ENCODE measurements around the gene ZNF467.
A peak's percentile ranks its signal among the peaks of the same experiment; 100 is the strongest.

ZNF467 gene, protein sequence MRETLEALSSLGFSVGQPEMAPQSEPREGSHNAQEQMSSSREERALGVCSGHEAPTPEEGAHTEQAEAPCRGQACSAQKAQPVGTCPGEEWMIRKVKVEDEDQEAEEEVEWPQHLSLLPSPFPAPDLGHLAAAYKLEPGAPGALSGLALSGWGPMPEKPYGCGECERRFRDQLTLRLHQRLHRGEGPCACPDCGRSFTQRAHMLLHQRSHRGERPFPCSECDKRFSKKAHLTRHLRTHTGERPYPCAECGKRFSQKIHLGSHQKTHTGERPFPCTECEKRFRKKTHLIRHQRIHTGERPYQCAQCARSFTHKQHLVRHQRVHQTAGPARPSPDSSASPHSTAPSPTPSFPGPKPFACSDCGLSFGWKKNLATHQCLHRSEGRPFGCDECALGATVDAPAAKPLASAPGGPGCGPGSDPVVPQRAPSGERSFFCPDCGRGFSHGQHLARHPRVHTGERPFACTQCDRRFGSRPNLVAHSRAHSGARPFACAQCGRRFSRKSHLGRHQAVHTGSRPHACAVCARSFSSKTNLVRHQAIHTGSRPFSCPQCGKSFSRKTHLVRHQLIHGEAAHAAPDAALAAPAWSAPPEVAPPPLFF

GRCh38 chr7:149773446-149774236, at the start of gene ZNF467:
TSS of gene ZNF467 (minus strand) at chr7:149773588. CDS start at chr7:149771032, 2,556 bp downstream.
- DNase-seq (ENCODE audit: low read depth), result peak; percentile 69

- DNase-seq (ENCODE audit: low read depth), result no peak
Measured at GRCh38 chr7:149822353-149822943, 49.1 kb upstream of the ZNF467 start.

GRCh38 chr7:149821191-149822148, 48.1 kb upstream of the ZNF467 start:
- no peak for DNase-seq (ENCODE audit: low read depth)

DNA sequence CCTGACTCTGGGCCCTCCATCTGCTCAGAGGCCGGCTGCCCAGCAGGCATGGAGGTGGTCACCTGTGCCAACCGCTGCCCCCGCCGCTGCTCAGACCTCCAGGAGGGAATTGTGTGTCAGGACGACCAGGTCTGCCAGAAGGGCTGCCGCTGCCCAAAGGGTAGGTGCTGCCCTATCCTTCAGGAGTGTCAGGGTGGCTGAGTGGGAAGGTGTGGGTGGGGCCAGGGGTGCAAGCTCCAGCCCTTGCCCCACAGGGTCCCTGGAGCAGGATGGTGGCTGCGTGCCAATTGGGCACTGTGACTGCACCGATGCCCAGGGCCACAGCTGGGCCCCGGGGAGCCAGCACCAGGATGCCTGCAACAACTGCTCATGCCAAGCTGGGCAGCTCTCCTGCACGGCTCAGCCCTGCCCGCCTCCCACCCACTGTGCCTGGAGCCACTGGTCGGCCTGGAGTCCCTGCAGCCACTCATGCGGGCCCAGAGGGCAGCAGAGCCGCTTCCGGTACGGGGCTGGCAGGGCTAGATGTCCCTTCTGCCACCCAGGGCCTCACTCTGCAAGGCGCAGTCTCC, 47.3 kb upstream of the ZNF467 start:
- no peak for DNase-seq (ENCODE audit: low read depth)

GRCh38 chr7:149819961-149820340, 46.6 kb upstream of the ZNF467 start:
- no peak for DNase-seq (ENCODE audit: low read depth)

GRCh38 chr7:149819141-149819960, 46.0 kb upstream of the ZNF467 start:
- no peak for DNase-seq (ENCODE audit: low read depth)

- DNase-seq (ENCODE audit: low read depth), result no peak
Measured at GRCh38 chr7:149818536-149818840, 45.1 kb upstream of the ZNF467 start.

DNA sequence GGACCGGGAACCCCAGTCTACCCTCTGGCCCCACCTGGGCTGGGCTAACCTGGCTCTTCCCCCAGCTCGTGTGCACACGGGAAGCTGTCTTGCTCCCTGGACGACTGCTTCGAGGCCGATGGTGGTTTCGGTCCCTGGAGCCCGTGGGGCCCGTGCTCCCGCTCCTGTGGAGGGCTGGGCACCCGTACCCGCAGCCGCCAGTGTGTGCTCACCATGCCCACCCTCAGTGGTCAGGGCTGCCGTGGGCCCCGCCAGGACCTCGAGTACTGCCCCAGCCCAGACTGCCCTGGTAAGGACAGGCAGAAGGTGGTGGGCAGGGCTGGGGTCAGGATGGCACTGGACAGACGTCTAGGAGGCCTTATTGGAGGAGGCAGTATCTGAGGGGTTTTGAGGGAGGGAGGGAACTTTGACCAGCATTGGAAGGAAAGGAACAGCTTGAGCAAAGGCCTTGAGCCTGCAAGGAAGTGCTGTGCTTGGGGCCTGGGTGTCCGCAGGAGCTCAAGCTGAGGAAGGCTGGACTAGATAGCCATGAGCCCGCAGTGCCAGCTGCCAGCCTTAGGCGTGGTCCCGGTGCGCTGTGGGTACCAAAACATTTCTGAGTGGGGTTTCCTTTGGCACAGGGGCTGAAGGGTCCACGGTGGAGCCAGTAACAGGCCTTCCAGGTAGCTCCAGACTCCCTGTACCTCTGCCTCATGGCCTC, 44.6 kb upstream of the ZNF467 start:
- DNase-seq (ENCODE audit: low read depth), result no peak

- no peak for DNase-seq (ENCODE audit: low read depth)
Measured at GRCh38 chr7:149817301-149817771, 43.9 kb upstream of the ZNF467 start.

DNA sequence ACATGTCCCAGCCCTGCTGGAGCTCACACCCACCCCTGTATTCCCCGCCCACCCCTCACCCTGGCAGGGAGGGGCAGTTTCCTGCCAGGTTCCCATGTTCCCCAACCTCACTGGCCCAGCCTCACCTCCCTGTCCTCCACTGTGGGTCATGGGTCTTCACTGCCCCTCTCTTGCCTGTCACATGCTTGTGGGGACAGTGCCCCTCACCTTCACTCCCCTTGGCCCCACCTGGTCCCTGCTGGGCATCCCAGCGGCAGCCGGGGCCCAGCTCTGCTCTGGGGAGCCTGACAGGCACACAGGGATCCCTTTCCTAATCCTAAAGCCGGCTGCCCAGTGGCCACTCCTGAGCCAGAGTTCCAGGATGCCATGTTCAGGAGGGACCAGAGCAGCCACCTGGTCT, 43.4 kb upstream of the ZNF467 start:
- no peak for DNase-seq (ENCODE audit: low read depth)

DNA sequence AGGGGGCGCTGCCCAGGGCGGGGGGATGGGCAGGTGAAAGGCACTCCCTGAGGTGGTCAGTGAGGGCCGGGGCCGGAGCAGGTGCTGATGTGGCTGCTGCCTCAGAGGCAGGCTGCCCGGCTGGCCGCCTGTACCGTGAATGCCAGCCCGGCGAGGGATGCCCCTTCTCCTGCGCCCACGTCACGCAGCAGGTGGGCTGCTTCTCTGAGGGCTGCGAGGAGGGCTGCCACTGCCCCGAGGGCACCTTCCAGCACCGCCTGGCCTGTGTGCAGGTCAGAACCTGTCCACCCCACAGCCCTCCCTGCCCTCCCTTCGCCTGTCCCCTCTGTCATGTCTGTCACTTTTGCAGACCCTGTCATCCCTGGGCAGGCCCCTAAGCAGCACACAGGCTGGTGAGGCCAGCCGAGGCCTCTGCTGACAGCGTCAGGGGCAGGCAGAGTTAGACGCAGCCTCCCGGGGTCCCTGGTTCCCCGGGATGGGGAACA, 42.9 kb upstream of the ZNF467 start:
- DNase-seq (ENCODE audit: low read depth), result no peak

GRCh38 chr7:149815661-149816266, 42.4 kb upstream of the ZNF467 start:
- no peak for DNase-seq (ENCODE audit: low read depth)

DNA sequence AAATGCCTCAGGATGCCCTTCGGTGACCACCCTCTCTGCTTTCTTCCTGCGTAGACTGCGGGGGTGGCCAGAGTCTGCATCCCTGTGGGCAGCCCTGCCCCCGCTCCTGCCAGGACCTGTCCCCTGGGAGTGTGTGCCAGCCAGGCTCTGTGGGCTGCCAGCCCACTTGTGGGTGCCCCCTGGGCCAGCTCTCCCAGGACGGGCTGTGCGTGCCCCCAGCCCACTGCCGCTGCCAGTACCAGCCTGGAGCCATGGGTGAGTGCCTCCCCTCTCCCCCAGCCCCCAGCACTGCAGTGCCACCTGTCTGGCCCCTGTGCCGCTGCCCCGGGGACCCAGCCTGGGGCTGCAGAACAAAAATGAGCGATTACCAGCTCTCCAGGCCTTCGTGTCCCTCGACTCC, 41.7 kb upstream of the ZNF467 start:
- no peak for DNase-seq (ENCODE audit: low read depth)

DNA sequence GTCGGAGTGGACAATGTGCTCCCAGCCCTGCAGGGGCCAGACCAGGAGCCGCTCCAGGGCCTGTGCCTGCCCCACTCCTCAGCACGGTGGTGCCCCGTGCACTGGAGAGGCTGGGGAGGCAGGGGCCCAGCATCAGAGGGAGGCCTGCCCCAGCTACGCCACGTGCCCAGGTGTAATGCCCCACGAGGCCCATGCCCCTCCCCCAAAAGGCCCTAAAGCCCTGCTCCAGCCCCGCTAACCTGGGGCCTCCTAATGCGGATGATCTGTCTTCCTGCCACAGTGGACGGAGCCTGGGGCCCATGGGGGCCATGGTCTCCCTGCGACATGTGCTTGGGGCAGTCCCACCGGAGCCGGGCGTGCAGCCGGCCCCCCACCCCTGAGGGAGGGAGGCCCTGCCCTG, 41.1 kb upstream of the ZNF467 start:
- no peak for DNase-seq (ENCODE audit: low read depth)

DNA sequence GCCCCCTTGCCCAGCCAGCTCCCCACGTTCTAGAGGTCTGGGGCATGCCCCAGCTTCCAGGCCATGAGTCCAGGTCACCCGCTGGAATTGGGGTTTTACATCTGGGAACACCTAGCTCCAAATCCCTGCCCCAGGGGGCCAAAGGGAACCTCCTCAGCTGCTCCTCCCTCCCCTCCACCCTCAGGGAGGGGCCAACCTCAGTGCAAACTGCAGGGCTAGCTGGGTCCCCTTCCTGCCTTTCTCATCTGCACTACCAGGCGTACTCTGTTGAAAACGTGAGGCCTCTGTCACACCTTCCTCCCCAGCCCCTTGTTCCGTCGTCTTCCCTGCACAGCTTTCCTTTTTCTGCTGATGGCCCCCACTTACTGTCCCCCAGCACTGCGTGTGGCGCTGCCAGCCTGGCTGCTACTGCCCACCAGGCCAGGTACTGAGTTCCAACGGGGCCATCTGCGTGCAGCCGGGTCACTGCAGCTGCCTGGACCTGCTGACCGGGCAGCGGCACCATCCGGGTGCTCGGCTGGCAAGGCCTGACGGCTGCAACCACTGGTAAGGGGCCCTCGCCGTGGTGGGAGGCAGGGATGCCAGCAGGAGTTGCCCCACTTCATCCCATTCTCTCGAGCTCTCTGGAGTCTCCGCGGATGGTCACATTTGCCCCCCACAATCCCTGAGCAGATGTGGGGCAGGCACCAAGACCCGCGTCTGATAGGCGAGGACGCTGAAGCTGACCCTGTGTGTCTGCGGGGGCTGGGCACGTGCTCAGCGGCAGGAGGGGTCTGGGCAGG, 40.1 kb upstream of the ZNF467 start:
- DNase-seq (ENCODE audit: low read depth), result no peak

- DNase-seq (ENCODE audit: low read depth), result no peak
Measured at GRCh38 chr7:149811831-149812490, 38.6 kb upstream of the ZNF467 start.

- no peak for DNase-seq (ENCODE audit: low read depth)
Measured at GRCh38 chr7:149811221-149811620, 37.8 kb upstream of the ZNF467 start.

- no peak for DNase-seq (ENCODE audit: low read depth)
Measured at GRCh38 chr7:149809215-149809614, 35.8 kb upstream of the ZNF467 start.
